Kidney epithelial cell (primary cell): ENCODE results near the gene KCNH8. TPM values are rescaled to one million over a fixed set of nuclear protein-coding genes. Genes with fewer than 3 reads are reported as not detected.

Experiments
- DNase-seq: peaks from one replicate; pipeline ENCODE4 v3.0.0-alpha.2; 2010; ENCODE audit warnings: low read depth
- H3K27me3 ChIP-seq: 2 replicates; pipeline ENCODE4 v1.6.0; 2011; ENCODE audit warnings: low read length; ENCODE audit not compliant: control insufficient read depth, insufficient read depth
- H3K36me3 ChIP-seq: 2 replicates; pipeline ENCODE4 v1.5.1; 2011; ENCODE audit warnings: low read length; ENCODE audit not compliant: control insufficient read depth, insufficient read depth
- H3K4me3 ChIP-seq: 2 replicates; pipeline ENCODE4 v1.5.1; 2011; ENCODE audit warnings: low read depth, mild to moderate bottlenecking, control low read depth, low read length
- CTCF ChIP-seq: IDR thresholded peaks from 2 replicates; pipeline ENCODE4 v1.5.1; 2011; ENCODE audit warnings: mild to moderate bottlenecking, moderate library complexity, low read length, control low read depth, inconsistent platforms; ENCODE audit not compliant: insufficient read depth, poor library complexity, severe bottlenecking
- total RNA-seq: library from RNA; depleted of rRNA; stranded (reverse); fragments of >200 nt; gene quantifications from 2 replicates; pipeline ENCODE4 v1.2.3, GENCODE V29; 2015

The KCNH8 gene
- total RNA-seq, 1 donor from 2014 or later, result 0.88 TPM

- TF ChIP-seq CTCF, result no peak
- H3K27me3 ChIP-seq, result no peaks in the 10 kb centered on the region
Observed at GRCh38 chr3:19274576-19274975, 126.3 kb downstream of the KCNH8 start.

GRCh38 chr3:19284974-19285373 lies 136.7 kb downstream of the KCNH8 start:
- no peak for TF ChIP-seq CTCF
- H3K36me3 ChIP-seq, result no peaks in the 10 kb centered on the region
- no peaks in the 10 kb centered on the region for H3K27me3 ChIP-seq
- H3K4me3 ChIP-seq, result no peak overlapping the region
- DNase-seq, result no peak

More at GRCh38 chr3:19274576-19274975, 126.3 kb downstream of the KCNH8 start:
- no peak for DNase-seq
- Histone ChIP-seq H3K36me3 (no peaks in the 10 kb centered on the region), H3K4me3 (no peak overlapping the region)

GRCh38 chr3:19293295-19293694 lies 145.0 kb downstream of the KCNH8 start:
- Histone ChIP-seq H3K4me3 (no peak overlapping the region), H3K36me3 (no peaks in the 10 kb centered on the region), H3K27me3 (no peaks in the 10 kb centered on the region)
- TF ChIP-seq CTCF, result no peak
- DNase-seq, result no peak

GRCh38 chr3:19295208-19295607 lies 146.9 kb downstream of the KCNH8 start:
- no peak for DNase-seq
- Histone ChIP-seq H3K4me3 (no peak overlapping the region), H3K27me3 (no peaks in the 10 kb centered on the region), H3K36me3 (no peaks in the 10 kb centered on the region)
- no peak for TF ChIP-seq CTCF

- Histone ChIP-seq H3K27me3 (no peaks in the 10 kb centered on the region), H3K4me3 (no peak overlapping the region), H3K36me3 (no peaks in the 10 kb centered on the region)
- TF ChIP-seq CTCF, result no peak
- no peak for DNase-seq
Observed at GRCh38 chr3:19331931-19332330, 183.6 kb downstream of the KCNH8 start.

- TF ChIP-seq CTCF, result no peak
- no peak overlapping the region for H3K4me3 ChIP-seq
- DNase-seq, result no peak
- no peaks in the 10 kb centered on the region for H3K27me3 ChIP-seq
- no peaks in the 10 kb centered on the region for H3K36me3 ChIP-seq
Observed at GRCh38 chr3:19334120-19334519, 185.8 kb downstream of the KCNH8 start.
